Renal cortical epithelial cell (primary cell): ENCODE measurements around the gene PDZD7. TPM values are rescaled to one million over a fixed set of nuclear protein-coding genes. Genes with fewer than 3 reads are reported as not detected.

Experiments used
- DNase-seq: peaks from one replicate; pipeline ENCODE4 v3.0.0-alpha.2; 2011; ENCODE audit warnings: low read depth
- total RNA-seq: library from RNA; depleted of rRNA; stranded (reverse); fragments of >200 nt; gene quantifications from 2 replicates; pipeline ENCODE4 v1.2.3, GENCODE V29; 2014

Gene PDZD7
- total RNA-seq, 1 donor from 2014 or later, result 1.3 TPM

- DNase-seq, result peak; percentile 42
Observed at GRCh38 chr10:101018600-101019439, 12.1 kb downstream of the PDZD7 start.

DNA sequence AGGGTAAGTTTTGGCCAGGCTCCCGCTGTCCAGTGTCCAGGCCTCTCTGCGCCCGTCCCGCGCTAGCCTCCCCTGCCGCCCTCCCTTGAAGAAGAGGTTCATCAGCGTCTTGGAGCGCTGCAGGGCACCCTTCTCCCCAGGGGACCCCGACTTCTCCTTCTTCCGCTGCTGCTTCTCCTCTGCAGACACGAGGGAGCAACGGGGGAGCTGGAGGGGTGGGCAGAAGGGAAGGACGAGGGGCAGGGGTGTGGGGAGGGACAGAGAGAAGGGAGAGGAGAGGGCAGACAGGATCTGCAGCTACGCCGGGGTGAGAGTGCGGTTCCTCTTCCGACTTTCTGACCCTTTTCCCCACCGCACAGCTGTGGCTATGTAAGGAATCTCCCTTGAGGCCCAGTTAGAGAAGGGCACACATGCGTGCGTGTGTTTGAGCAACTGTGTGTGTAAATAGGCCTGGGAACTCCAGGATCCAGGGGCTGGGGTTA lies 12.8 kb downstream of the PDZD7 start:
- DNase-seq, result no peak

GRCh38 chr10:101016814-101017213 lies 14.1 kb downstream of the PDZD7 start:
- no peak for DNase-seq

- DNase-seq, result no peak
Observed at GRCh38 chr10:101015582-101015973, 15.4 kb downstream of the PDZD7 start.

DNA sequence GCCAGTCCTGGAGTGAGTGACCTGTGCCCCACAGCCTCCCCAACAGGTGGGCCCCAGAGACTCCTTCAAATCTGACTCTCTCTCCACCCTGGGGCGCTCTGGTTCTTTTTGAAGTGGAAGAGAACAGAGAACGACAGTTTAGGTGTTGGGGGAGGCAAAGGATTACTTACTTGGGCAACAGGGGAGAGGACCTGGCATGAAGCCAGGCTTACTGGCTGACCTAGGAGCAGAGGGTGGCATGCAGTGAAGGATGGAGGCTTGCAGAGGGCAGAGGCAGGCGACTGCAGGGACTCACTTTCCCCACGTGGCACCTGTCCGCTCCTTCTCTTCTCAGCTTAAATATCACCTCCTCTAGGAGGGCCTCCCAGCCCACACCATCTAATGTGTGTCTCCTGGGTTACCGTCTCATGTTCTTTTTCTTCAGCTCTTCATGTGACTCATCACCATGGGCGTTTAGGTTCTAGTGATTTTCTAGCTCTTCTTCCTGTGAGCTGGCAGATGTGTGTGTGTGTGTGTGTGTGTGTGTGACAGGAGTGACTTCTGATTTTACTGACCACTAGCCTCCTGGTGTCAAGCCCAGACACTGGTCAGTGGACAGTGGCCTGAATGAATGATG lies 15.9 kb downstream of the PDZD7 start:
- peak; percentile 87 for DNase-seq

DNA sequence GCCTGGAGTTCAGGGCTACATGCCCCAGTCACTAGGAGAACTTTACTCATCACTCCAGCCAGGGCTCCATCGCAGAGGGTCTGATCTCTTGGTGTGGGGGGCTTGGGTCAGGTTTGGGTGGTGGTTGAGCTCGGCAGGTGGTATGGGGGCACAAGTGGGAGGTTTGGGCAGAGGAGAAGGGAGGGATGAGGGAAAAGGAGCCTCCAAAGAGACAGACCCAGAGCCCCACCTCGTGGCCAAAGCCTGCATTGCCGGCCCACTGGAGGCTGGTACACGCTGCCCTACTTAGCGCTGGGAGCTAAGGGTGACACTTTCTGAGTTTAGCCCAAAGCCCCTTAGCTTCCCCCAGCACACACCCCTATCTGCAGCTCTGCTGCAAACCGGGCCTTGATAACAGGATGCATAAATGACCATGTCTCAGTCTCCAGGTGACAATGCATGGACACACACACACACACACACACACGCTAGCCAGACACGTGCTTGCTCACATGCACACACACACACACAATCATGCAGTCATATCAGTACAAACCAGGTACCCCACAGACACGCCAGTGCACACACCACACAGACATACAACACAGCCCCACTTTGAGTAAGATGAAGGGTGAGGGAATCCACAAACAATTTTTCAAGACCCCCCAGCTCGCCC lies 16.6 kb downstream of the PDZD7 start:
- DNase-seq, result peak; percentile 26

- no peak for DNase-seq
Observed at GRCh38 chr10:101013365-101013825, 17.5 kb downstream of the PDZD7 start.

- peak; percentile 89 for DNase-seq
Observed at GRCh38 chr10:101012525-101013364, 18.2 kb downstream of the PDZD7 start.

GRCh38 chr10:101011517-101012423 lies 19.2 kb downstream of the PDZD7 start:
- no peak for DNase-seq

GRCh38 chr10:101010329-101010728 lies 20.6 kb downstream of the PDZD7 start:
- no peak for DNase-seq

GRCh38 chr10:101008823-101009423 lies 22.0 kb downstream of the PDZD7 start:
- no peak for DNase-seq

DNA sequence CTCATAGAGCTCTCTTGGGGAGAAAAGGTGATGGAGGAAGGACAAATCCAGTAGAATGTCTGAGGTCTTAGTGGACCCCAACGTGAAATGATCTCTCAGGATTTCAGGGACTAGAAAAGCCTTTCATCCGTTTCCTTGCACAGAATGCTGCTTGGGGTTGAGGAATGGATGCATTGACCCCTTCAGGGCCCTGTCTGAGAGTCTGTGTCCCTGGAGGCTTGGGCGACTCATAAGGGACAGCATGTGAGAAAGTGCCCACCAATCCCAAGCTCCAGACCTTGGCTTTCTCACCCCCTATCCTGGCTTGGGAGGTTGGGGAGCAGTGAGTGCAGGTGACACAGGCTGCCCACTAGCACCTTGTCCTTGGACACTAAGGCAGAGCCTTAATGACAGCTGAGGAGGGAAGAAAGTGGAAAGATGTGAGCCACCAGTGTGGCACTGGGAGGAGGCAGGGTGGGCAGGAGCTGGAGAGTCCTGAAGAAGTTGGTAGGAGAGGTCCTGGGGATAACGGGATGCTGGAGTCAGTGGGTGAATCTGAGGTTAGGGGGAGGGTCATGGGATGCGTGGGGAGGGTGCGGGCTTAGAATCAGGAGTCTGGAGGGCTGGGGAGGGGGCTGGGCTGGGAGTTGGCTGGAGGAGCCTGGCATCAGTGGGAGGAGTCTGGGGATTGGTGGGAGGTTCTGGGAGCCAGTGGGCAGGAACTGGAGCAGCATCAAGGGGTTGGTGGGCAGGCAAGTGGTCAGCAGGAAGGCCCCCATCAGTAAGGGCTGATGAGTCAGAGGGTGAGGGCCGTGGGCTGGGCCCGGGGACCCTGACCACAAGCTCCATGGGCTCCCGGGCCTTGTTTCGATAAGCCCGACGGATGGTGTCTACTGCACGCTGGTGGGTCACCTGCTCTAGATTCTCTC lies 22.8 kb downstream of the PDZD7 start:
- DNase-seq, result no peak

- no peak for DNase-seq
Observed at GRCh38 chr10:101007099-101007711, 23.7 kb downstream of the PDZD7 start.

DNA sequence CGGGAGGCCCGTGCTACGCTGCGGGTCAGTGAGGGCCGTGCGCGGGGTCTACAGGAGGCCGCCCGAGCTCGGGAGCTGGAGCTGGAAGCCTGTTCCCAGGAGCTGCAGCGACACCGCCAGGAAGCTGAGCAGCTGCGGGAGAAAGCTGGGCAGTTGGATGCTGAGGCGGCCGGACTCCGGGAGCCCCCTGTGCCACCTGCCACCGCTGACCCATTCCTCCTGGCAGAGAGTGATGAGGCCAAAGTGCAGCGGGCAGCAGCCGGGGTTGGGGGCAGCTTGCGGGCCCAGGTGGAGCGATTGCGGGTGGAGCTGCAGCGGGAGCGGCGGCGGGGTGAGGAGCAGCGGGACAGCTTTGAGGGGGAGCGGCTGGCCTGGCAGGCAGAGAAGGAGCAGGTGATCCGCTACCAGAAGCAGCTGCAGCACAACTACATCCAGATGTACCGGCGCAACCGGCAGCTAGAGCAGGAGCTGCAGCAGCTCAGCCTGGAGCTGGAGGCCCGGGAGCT lies 24.3 kb downstream of the PDZD7 start:
- DNase-seq, result no peak

GRCh38 chr10:101005869-101006567 lies 24.9 kb downstream of the PDZD7 start:
- DNase-seq, result no peak

DNA sequence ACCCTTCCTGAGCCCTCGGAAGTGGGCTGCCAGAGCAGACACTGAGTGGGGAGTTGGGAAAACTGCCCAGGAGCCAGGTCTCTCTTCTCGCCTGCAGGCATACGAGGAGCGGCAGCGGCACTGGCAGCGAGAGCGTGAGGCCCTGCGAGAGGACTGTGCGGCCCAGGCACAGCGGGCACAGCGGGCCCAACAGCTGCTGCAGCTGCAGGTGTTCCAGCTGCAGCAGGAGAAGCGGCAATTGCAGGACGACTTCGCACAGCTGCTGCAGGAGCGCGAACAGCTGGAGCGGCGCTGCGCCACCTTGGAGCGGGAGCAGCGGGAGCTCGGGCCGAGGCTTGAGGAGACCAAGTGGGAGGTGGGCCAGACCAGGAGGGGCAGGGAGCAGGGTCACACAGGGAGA lies 25.6 kb downstream of the PDZD7 start:
- DNase-seq, result no peak

DNA sequence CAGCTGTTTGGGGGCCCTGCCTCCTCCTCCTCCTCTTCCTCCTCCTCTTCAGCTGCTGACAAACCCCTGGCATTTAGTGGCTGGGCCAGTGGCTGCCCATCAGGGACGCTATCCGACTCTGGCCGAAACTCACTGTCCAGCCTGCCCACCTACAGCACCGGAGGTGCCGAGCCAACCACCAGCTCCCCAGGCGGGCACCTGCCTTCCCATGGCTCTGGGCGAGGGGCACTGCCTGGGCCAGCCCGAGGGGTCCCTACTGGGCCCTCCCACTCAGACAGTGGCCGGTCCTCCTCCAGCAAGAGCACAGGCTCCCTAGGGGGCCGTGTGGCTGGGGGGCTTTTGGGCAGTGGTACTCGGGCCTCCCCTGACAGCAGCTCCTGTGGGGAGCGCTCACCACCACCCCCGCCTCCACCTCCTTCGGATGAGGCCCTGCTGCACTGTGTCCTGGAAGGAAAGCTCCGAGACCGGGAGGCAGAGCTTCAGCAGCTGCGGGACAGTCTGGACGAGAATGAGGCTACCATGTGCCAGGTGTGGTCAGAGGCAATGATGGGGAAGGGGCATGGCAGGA lies 27.2 kb downstream of the PDZD7 start:
- no peak for DNase-seq
